Stimulated activated CD8-positive, alpha-beta memory T cell treated with anti-CD3 and anti-CD28 coated beads, Interleukin-4, amount 100 ng/mL, for 24 hours (primary cell): Measurements from ENCODE around the gene ROGDI.

Experiments used
- DNase-seq: peaks from one replicate; pipeline ENCODE4 v3.0.0-alpha.2; 2020; ENCODE audit warnings: low read depth

ROGDI gene

DNA sequence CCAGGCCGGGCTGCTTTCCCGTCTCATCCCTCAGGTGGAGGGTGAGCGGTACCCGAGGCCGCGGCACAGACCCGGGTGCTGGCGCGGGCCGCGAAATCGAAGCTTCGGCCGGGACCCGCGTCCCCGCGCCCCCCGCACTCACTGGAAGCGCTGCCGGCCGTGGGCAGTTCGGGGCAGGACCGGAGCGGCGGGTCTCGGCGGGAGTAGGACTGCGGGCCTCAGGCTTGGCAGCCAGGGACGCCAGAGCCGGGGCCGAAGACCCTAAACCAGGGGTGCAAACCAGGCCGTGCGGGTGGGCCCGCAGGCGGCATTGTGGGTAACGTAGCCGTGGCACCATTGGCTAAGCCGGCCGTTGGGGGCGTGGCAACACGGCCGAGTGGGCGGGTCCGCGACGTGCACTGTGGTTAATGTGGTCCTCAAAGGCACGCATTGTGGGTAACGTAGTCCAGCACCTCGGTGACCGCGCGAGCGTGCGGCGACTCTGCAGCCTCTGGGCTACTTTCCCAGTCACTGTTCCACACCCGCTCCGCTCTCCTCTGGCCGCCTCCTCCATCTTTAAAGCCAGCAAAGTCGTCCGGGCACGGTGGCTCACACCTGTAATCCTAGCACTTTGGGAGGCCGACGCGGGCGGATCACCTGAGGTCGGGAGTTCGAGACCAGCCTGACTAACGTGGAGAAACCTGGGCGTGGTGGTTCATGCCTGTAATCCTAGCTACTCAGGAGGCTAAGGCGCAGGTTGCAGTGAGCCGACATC, 35.4 kb downstream of the ROGDI start, which contains the start of gene ZNF500:
ZNF500 (minus strand) TSS at position 288 of the 754 bp plus-strand sequence. CDS start 1,184 bp downstream, outside the sequence.
- DNase-seq = peak; percentile 98

DNA sequence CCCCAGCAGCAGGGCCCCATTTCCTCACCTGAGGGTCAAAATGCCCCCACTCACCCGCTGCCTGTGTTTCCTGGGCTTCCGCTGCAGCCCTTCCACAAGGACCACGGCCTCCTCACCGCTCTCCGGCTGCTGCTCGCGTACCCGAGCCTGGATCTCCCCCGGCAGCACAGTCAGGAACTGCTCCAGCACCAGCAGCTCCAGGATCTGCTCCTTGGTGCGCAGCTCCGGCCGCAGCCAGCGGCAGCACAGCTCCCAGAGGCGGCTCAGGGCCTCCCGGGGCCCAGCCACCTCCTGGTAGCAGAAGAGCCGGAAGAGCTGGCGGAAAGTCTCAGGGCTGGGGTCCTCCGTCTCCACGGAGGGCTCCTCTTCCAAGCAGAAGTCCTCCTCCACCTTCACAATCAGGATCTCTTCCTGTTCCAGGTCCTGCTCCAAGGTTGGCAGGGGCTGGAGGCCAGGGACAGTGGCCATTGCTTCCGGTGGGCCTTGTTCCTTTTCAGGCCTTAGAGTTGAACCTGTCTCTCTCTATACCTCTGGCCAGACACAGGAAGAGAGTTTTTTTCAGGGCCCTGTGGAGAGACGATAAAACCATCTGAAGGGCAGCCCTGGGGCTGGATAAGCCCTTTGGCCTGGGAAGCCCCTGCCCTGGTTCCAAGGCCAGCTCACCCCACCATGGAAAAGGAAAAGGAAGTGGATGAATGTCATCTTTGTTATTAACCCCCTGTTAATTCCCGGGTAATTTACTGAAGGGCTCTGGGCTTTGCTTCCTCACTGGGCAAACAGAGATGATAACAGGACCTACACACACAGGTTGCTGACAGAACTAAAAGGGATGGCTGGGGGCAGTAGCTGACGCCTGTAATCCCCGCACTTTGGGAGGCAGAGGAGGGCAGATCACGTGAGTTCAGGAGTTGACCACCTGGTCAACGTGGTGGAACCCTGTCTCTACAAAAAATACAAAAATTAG, 36.6 kb downstream of the ROGDI start:
- DNase-seq = no peak

DNA sequence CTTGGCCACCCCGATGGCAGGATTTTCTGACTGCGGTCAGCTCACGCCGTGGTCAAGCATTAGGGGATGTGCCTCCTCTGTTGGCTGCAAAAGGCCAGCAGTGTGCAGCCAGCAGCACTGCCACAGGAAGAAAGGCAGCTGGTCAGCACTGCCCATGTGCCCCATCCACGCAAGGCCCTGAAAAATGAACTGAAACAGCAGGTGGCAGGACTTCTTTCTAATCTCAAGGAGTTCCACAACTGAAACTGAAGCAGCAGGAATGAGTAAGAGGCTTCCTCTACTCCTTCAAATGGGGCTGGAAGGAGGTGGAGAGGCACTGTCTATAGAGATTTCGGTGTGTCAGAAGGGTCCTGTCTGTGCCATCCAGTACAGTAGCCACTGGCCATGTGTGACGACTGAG, 38.6 kb downstream of the ROGDI start:
- no peak for DNase-seq

DNA sequence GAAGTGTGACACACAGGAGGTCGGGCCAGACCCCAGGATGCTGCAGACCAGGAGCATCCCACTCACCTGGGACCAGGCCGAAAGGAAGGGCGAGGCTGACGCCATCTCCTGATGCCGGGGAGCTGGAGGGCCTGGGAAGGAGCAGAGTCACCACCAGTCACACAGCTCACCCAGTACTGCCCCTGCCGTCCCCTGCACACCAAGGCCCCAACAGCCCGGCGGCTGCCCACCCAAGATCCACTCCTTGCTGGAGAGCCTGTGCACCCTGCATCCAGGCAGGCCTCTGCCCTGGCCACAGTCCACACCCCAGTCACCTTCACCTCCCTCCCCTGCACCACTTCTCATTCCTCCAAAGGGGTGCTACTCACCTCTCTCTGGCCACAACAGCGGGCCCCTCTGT, 40.2 kb downstream of the ROGDI start:
- no peak for DNase-seq

DNA sequence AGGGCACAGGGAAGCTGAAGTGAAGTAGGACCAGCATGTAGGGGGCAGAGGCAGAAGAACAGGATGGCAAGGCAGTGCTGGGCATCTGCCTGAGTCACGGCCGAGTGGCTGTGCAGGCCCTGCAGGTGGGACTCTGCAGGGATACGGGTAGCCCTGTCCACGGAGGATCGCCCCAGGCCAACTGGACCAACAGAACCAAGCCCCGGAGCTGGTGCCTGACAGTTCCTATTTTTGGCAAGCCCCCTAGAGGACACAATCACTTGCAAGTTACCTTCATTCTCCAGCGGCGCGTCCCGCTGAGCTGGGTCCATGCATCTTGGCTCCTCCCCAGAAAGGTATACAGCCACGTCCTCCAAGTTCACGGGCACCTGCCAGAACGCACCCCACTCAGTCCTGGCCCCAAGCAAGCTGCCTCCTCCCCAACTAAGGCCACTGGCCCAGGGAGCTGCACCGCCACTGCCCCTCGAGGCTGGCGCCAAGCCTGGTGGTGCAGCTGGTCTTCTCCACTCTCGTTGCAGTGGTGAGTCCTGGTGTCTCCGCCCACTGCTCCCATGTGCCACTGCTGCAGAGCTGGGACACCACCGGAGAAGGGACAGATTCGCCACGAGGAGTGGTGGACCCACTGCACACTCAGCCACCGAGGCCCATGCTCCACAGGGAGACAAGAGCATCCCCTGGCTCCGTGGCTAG, 42.1 kb downstream of the ROGDI start:
- no peak for DNase-seq

DNA sequence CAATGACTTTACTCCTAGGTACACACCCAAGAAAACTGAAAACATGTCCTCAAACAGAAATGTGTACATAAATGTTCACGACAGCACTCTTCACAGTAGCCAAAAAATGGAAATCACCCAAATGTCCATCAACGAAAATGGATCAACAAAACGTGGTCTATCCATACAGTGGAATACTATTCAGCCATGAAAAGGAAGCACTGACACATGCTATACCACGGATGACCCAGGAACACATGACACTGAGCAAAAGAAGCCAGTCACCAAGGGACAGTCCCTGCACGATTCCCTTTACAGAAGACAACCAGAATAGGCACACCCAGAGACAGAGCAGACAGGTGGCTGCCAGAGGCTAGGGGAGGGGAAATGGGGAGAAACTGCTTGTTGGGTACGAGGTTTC, 46.7 kb downstream of the ROGDI start:
- no peak for DNase-seq

DNA sequence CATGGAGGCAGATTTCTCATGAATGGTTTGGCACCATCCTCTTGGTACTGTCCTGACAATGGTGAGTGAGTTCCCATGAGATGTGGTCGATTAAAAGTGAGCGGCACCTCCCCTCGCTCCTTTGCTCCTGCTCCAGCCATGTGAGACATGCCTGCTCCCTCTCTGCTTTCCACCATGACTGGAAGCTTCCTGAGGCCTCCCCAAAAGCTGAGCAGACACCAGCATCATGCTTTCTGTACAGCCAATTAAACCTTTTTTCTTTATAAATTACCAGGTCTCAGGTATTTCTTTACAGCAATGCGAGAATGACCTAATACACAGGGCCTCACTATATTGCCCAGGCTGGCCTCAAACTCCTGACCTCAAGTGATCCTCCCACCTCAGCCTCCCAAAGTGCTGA, 47.6 kb downstream of the ROGDI start:
- no peak for DNase-seq

DNA sequence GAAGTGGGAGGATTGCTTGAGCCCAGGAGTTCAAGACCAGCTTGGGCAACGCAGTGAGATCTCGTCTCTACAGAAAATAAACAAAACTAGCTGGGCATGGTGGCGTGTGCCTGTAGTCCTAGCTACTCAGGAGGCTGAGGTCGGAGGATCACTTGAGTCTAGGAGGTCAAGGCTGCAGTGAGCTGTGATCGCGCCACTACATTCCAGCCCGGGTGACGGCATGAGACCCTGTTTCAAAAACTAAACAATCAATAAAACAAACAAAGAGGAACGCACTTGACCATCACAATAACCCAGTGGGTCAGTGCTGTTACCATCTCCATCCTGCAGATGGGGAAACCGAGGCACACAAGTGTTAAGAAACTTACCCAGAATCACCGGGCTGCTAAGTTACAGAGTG, 49.2 kb downstream of the ROGDI start:
- DNase-seq = no peak

DNA sequence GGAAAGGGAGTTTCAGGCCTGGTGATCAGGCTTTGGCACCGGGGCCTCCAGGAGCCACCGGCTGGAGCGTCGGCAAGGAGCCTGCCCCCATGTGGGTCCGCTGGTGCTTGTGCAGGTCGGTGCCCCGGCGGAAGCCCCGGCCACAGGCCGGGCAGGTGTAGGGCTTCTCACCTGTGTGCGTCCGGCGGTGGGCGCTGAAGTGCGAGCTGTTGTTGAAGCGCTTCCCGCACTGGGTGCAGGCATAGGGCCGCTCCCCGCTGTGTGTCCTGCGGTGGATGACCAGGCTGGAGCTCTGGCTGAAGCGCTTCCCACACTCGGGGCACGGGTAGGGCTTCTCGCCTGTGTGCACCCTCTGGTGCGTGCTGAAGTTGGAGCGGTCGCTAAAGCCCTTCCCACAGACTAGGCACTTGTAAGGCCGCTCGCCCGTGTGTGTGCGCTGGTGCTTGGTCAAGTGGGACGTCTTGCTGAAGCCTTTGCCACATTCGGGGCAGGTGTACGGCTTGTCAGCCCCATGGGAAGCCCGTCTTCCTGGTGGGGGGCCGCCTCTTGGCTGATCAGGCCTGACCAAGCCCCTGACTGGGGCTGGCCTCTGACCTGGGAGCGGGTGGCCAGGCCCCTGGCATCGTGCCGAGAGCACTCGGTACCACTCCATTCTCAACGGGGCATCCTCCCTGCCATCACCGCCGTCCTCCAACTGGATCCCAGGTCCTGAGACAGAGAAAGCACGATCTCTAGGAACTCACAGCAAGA, 49.9 kb downstream of the ROGDI start:
- no peak for DNase-seq

DNA sequence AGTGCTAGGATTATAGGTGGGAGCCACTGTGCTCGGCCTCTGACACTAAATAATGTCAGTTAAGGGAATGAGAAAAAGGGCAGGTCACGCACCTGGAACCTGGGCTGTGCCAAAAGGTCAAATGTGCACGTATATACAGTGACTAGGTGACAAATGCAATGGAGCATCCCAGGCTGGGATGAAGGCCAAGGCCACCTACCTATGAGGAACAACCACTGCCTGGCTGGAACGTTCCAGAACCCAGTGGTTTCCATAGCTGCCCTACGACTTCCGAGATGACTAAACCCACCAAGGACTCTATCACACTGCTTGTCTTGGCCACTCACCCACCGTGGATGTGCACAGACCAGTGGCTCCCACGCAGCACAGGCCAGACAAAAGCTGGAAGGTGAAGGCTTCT, 51.5 kb downstream of the ROGDI start:
- DNase-seq = no peak

DNA sequence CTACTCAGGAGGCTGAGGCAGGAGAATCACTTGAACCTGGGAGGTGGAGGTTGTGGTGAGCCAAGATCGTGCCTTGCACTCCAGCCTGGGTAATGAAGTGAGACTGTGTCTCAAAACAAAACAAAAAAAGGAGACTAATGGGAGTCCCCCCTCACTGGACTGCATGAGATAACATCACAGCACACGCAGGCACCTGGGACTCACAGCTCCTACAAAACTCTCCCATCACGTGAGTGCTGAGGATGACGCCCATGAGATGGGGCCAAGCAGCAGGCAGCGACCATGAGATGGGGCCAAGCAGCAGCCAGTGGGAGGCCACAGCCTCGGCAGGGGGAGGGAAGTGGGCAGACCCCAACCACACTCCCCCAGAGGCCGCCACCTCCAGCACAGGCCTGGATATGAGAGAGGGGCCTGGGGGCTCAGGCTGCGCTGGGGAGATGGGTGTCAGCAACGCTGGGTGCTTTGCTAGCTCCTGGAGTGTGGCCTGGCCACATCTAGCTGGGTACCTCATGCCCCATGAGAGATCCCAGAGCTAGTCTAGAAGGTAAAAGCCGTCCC, 52.7 kb downstream of the ROGDI start:
- no peak for DNase-seq

DNA sequence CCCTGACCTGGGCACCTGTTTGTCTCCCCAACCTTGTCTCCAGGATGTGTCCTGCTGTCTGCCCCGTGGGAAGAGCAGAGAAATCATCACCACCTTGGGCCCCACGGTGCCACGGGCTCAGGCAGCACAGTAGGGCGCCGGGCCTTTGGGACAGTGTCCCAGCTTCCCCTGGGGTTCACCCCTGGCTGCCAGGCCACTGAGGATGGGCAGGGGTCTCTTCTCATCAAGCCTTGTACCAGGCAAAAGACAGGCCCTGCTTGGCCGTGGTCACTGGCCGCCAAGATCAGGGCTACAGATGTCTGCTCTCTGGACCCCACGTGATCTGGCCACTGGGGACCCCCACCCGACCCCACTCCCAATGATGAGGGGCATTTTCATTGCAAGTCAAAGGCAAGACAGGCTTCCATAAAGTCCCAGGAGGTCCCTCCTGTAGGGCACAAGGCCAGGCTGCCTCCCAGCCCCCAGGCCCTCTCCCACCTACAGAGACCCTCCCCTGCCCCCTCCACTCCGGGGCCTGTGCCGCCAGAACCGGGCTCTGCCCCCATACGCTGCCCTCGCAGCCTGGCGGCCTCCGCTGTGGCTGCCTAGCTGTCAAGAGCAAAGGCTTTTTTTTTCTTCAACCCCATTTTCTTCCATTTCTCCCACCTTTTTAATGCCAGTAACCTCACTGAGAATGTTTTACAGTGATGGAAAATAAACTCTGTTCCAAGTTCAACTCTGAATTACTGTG, 53.6 kb downstream of the ROGDI start:
- DNase-seq = no peak

DNA sequence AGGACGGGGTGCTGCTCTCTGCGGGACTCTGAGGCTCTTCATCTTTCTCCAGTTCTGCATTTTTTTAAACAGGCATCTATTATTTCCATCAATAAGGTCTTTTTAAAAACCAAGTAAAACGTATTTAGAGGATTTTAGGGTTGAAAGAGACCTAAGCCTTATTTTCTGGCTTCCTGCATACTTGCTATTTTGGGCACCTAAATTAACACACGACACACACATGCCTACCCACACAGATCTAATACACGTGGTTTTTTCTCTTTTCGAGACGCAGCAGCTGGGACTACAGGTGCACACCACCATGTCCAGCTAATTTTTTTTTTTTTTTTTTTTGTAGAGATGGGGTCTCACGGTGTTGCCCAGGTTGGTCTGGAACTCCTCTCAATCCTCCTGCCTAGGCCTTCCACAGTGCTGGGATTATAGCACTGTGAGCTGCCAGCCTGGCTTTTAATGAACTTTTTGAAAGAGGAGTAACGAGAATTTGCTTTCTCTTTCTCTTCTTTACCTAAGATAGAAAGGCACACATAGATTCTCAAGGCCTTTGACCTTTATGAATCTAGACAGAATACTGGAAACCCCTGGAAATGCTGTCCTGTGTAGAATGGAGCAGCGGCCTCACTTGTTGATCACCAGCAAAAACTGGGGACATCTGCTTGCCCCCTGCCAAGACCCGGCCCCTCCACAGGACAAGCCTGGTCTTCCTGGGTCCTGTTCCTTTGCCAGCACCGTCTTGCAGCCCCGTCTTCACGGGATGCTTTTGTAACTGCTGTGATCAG, 54.3 kb downstream of the ROGDI start:
- DNase-seq = no peak

DNA sequence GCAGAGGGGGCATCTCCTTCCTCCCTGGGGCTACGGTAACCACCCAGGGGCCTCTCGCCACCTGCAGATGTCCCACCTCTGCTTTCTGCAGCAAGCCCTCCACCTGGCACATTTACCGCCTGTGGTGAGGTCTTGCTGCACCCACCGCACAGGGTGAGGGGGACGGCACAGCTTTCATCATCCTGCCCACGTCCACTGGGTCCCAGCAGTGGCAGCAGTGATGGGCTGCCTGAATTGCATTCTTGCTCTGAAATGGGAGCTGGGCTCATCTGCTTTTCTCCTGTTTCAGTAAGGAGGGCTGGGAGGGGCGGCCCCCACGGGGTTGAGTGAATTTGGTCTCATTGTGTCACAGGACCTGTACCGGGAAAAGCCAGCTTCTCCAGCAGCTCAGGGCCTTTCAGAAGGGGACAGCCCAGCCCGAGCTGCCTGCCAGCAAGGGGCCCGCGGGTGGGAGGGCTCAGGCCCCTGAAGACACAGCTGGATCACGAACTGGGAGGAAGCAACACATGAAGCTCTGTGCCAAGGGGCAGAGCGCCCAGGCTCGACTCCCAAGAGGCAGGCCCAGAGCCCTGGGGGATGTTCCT, 55.4 kb downstream of the ROGDI start:
- no peak for DNase-seq
